SIG-M5 treated with dmso at 0.1 percent for 504 hours (cell line): Measurements from ENCODE around the gene SLC39A6.
"Not testable (repeated sequence)": the region's sequence is repeated elsewhere in the genome, so short reads cannot be mapped to it uniquely, and the experiment has no call there.

Experiments used
- DNase-seq: peaks from one replicate; lab custom pipeline; 2025; ENCODE audit not compliant: unreplicated experiment; lab: John Stamatoyannopoulos, UW

The SLC39A6 gene

GRCh38 chr18:36104749-36105148, 24.4 kb downstream of the SLC39A6 start:
- no peak for DNase-seq

GRCh38 chr18:36101943-36102342, 27.2 kb downstream of the SLC39A6 start:
- DNase-seq: no peak

GRCh38 chr18:36099311-36099710, 29.8 kb downstream of the SLC39A6 start:
- no peak for DNase-seq

GRCh38 chr18:36096955-36097354, 32.2 kb downstream of the SLC39A6 start:
- DNase-seq: no peak

- DNase-seq: peak; percentile 71
These were observed 33.1 kb downstream of the SLC39A6 start for GRCh38 chr18:36095936-36096519.

- DNase-seq: no peak
These were observed 34.7 kb downstream of the SLC39A6 start for GRCh38 chr18:36094431-36094830.

- not testable (repeated sequence) for DNase-seq
These were observed 37.0 kb downstream of the SLC39A6 start for GRCh38 chr18:36092116-36092515.

- DNase-seq: no peak
These were observed 40.1 kb downstream of the SLC39A6 start for GRCh38 chr18:36089001-36089400.

- no peak for DNase-seq
These were observed 40.9 kb downstream of the SLC39A6 start for GRCh38 chr18:36088256-36088655.

GRCh38 chr18:36086186-36086585, 43.0 kb downstream of the SLC39A6 start:
- DNase-seq: no peak

- DNase-seq: no peak
These were observed 43.9 kb downstream of the SLC39A6 start for GRCh38 chr18:36085195-36085594.

- peak; percentile 39 for DNase-seq
These were observed 45.4 kb downstream of the SLC39A6 start for GRCh38 chr18:36083729-36084128.

GRCh38 chr18:36081118-36081517, 48.0 kb downstream of the SLC39A6 start:
- not testable (repeated sequence) for DNase-seq

- no peak for DNase-seq
These were observed 50.2 kb downstream of the SLC39A6 start for GRCh38 chr18:36078751-36079529.

- DNase-seq: not testable (repeated sequence)
These were observed 51.4 kb downstream of the SLC39A6 start for GRCh38 chr18:36077764-36078163.

GRCh38 chr18:36075862-36076587, 53.1 kb downstream of the SLC39A6 start:
- peak; percentile 68 for DNase-seq

- DNase-seq: no peak
These were observed 54.7 kb downstream of the SLC39A6 start for GRCh38 chr18:36074435-36074834.

GRCh38 chr18:36073676-36074075, 55.5 kb downstream of the SLC39A6 start:
- DNase-seq: no peak

- DNase-seq: not testable (repeated sequence)
These were observed 56.7 kb downstream of the SLC39A6 start for GRCh38 chr18:36072406-36072805.

- DNase-seq: peak; percentile 96
These were observed 61.8 kb downstream of the SLC39A6 start, which contains the start of gene RPRD1A for GRCh38 chr18:36067055-36067957. Gene RPRD1A (minus strand): TSS chr18:36067559. CDS start chr18:36067404, 155 bp downstream.

- peak; percentile 42 for DNase-seq
These were observed 62.5 kb downstream of the SLC39A6 start for GRCh38 chr18:36066686-36067054.
